ENCODE results near the gene RCAN2. TPM values are rescaled to one million over a fixed set of nuclear protein-coding genes. Genes with fewer than 3 reads are reported as not detected.

Gene RCAN2
- total RNA-seq, 1 donor from 2014 or later: 1.9 TPM

DNA sequence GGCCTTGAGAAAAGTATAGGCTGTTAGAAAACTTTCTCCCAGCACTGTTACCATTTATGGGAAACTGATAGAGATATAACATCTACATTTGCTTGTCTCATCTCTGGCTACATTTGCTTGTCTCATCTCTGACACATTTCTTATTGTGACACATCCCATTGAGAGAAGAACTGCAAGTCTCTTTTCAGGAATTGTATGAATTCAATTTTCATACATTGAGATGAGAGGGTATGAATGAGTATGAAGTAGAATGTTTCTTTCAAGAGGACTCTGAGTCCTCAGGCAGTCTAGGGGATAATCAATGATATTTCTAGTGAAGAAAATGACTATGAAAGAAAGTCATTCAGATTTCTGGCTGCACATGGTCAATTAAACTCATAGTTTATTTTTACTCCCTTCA, 282.9 kb downstream of the RCAN2 start:
- DNase-seq: no peak

DNA sequence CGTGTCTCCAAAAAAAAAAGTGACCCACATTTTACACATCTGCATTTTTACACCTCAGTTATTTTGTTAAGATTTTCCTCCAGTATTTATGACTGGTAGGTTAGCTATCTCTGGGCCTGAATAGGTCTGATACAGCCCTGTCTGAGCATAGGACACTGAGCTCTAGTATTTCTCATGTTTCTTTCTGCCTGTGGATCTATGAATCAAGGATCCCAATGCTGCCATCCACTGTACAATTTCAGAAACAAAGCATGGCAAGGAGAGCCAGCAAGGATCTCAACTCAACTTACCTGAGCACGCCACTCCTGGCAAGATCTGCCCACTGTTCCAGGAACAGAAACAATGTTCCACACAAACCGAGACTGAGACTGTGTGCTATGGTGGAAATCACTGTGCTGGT, 284.1 kb downstream of the RCAN2 start:
- DNase-seq: no peak

DNA sequence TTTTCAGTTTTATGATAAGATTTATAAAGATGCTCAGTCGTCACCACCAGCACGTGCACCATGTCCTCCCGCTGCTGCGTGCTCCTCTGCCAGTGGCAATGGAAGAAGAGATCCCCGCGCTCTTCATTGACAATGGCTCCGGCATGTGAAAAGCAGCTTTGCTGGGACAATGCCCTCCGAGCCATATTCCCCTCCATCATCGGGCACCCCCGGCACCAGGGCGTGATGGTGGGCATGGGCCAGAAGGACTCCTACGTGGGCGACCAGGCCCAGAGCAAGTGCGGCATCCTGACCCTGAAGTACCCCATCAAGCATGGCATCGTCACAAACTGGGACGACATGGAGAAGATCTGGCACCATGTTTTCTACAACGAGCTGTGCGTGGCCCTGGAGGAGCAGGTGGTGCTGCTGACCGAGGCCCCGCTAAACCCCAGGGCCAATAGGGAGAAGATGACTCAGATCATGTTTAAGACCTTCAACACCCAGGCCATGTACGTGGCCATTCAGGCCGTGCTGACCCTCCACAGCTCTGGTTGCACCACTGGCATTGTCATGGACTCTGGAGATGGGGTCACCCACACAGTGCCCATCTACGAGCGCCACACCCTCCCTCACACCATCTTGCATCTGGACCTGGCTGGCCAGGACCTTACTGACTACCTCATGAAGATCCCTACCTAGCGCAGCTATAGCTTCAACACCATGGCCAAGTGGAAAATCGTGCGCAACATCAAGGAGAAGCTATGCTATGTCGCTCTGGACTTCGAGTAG, 286.2 kb downstream of the RCAN2 start:
- no peak for DNase-seq

DNA sequence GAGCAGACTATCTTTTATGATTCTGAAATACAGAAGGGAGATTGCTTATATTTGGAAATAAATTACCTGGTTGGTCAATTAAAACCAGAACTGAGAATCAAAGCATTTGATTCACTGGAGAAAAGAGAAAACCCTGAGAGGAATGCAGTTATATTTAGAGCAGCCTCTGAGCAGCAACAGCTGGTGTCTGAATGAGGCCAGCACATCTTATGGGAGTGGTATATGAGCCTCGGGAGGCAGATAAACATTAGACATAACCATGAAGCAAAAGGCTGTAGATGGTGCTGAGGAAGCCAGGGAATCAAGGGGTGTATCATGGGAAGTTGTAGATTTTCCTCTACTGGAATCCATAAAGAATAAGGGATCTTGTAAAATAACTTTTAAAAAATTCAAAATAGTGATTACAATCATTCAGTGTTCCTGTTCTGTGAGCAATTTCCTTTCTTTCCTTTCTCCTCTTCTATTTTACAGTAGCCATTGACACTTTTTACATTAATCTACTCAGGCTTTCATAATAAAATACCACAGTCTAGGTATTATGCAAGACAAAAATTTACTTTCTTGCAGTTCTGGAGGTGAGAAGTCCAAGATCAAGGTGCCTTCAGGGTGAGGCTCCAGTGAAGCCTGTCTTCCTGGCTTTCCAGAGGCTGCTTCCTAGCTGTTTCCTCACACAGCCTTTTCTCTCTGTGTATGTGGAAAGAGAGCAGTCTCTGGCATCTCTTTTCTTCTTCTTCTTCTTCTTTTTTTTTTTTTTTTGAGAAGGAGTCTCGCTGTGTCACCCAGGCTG, 287.7 kb downstream of the RCAN2 start:
- no peak for DNase-seq

DNA sequence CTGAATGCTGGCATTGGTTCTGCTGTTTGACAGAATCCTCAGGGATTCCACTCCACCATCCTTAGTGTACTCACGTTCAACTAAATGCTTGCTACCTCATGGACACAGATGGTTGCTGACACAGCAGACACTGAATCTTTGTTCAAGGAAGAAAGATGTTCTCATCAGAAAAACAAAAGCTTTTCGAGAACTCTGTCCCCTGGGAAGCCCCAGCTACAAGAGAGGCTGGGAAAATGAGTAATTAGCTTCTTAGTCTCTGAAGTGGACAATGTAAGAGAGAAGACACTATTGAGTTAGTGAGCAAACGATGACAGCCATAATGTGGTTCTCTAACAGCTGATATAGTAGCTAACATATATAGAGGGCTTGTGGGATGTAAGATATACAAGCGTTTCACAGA, 289.5 kb downstream of the RCAN2 start:
- no peak for DNase-seq

DNA sequence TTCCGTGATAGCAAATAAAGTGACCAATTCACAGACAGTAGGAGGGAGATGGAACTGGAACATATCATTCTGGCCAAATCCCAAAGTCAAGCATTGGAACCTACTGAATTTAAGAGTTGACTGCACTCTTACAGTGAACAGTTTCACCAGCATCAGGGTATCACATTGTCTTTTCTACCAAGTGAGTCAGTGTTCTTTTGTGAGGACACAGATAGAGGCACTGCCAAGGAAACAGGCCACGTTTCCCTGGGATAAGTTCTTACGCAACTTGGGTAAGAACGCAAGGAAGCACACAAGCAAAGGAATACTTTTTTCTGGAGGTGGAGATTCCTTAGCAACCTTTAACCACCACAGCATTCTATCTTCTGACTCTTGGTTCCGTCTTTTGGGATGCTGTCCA, 291.9 kb downstream of the RCAN2 start:
- DNase-seq: no peak

DNA sequence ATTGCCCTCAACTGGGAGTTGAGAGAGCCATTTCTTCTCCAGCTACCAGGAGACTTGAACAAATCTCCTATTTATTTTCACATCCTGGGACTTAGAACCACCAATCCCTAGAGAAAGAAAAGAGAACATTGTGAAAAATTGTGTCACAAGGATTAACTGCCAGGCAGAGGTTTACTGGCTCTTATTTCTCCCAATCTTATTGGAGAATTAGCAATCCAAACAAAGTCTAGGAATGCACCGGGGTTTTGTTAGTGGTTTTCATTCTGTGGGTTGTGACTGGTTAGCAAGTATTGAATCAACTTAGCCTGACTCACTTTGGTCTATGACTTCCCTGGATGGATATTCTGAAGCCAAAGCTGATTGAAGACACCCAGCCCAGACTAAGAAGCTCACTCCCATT, 299.3 kb downstream of the RCAN2 start:
- no peak for DNase-seq

DNA sequence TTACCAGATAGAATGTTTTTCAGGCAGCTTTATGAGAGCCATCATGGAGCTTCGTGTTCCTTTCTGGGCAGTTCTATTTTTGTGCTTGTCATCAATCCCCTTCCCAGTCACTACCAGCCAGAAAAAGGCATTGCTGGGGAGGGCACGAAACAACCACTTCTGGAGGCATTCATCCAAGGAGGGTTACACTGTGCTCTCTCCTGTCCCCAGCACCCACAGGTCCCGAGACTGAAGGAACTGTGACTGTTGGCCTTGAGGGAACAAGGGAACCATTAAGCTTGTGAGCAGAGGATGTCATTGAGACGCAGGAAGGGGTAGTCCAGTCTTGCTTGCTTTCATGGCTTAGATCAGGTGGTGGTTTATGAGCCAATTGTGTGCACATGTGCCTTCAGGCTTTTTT, 300.4 kb downstream of the RCAN2 start:
- DNase-seq: no peak

DNA sequence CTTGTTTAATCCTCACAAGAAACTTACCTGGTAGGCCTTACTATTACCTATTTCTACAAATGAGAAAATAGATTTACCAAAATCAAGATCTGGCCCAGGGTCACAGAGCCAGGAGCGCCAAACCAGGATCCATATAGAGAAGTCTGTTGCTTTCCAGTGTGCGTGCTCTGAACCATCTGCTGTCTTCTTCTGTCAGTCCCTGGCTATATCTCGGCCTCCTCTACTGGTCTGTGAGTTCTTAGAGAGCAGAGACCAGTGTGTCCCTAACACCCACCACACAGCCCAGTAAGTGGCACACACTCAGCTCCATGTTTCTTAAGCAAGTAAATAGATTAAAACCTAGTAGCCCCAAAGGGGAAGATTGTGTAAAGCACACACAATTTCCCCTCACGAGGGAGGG, 301.5 kb downstream of the RCAN2 start:
- no peak for DNase-seq

DNA sequence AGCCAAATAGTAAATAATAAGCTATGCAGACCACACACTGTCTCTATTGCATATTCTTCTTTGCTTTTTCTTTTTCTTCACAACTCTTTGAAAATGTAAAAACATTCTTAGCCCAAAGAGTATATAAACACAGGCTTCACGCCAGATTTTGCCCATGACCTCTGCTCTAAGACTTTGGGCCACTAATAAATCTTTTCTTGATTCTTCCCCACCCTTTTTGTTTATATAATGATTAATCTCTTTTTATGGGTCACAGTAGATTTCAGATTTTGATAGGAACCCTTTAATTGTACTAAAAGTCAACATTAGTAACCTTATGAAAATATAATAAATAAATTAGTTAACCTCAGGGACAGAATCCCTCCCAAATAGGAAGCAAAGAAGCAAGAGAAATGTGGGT, 304.7 kb downstream of the RCAN2 start:
- DNase-seq: no peak

DNA sequence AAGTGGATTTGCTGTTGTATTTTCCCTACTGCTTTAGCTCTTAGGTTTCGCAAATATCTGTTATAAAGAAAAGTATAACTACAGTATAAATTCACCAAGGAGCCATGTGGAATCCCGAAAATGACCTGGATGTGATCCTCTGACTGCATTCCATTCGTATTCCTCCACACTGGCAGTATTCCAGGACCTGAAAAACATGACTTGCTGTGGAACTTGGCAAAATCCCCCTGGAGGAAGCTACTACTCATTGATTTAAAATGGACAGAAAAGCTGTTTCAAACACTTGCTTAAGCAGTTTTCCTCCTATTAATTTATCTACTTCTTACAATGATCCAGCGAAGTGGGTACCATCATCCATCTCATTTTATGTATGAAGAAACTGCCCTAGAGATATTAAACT, 307.1 kb downstream of the RCAN2 start:
- peak; percentile 26 for DNase-seq

DNA sequence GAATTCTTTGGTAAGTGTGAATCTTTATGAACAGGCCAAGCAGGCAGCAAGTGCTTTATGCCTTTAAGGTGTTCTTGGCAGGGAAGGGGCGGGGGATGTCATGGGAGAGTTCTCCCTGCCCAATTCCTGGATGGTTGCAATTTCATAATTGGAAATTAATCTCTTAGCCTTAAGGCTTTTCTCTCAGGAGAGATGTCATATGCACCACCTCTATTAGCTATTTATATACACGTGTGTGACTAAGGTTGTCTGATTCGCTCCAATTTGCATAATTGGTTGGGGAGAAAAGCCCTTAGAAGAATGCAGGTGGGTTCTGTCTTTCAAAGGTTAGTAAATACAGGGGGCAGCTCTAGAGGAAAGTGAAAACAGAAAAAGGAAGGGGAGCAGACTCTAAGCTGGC, 315.3 kb downstream of the RCAN2 start:
- DNase-seq: no peak

DNA sequence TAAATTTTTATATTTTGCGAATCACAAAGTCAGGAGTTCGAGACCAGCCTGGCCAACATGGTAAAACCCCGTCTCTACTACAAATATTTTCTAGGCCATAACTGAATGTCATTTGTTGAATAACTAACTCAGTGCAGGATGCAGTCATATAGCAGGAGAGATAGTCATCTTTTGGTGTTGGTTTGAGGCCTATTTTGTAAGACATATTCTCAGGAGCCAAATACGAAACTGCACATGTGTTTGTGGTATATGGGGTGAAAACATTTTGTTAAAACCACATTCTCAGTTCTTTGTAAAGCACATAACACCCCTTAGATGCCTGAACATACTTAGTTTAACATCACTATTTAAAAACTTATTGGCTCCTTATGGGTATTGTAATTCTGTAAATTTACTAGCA, 315.8 kb downstream of the RCAN2 start:
- DNase-seq: no peak

DNA sequence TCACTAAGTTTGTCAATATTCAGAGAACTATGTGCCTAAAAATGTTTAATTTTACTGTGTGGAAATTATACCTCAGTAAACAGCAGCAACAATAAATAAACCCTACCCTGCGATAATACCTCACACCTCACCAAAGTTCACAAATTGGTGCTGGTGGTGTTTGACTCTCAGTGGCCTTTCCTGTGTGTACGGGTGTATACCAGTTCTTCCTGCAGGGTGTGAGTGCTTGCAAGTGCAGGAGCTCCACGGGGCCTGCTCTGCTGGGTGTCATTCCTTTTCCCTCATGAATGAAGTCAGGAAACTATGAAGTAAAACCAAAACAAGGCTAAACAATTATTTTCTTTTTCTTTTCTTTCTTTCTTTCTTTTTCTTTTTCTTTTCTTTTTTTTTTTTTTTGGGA, 316.3 kb downstream of the RCAN2 start:
- no peak for DNase-seq

DNA sequence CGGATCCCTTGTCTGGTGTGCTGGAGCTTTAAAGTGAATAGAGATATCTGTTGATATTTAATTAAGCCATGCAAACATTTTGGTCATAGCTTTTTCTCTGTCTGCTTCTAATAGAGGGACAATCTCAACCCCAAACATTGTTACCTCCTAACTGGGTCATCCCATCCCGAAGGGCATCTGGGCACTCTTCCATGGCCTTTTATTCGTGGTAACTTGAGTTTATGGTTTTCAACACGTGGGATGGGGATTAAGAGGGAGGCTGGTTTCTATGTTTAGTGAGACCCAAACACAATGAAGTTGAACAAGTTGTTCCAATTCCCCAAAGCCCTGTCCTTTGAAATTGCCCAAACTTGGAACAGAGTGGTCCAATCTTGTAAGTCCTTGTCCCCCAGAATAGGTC, 319.1 kb downstream of the RCAN2 start:
- no peak for DNase-seq

Other genes starting within 250 kb of the RCAN2 start
- 10.8 TPM for gene CYP39A1, start 161.4 kb upstream of the RCAN2 start, total RNA-seq
- gene SLC25A27, start 161.5 kb upstream of the RCAN2 start, total RNA-seq: 20.7 TPM
- 0.20 TPM for gene TDRD6, start 196.4 kb upstream of the RCAN2 start, total RNA-seq
- 2.0 TPM for gene PLA2G7, start 243.9 kb upstream of the RCAN2 start, total RNA-seq

Measured in skin of body (tissue), 2 donors.